ENCODE data around the gene CD96.

The CD96 gene

GRCh38 chr3:111534701-111535100 is 7.3 kb upstream of the CD96 start:
- H3K36me3 Mint-ChIP-seq (ENCODE audit: low read depth): no peaks in the 10 kb centered on the region
- H3K4me3 Mint-ChIP-seq: no peak overlapping the region
- peaks cover 4% of the 10 kb centered on the region for H3K27me3 Mint-ChIP-seq (ENCODE audit: low read depth)
- peaks cover 27% of the 10 kb centered on the region for H3K4me1 Mint-ChIP-seq
- H3K27ac Mint-ChIP-seq: peak overlapping the region in 1 of 3 experiments; percentile 49
- no peak for TF ChIP-seq CTCF (IDR thresholded peaks at IDR 0.05; ENCODE audit: unreplicated experiment in 3 of 3)
- H3K9me3 Mint-ChIP-seq: peaks cover 8% of the 10 kb centered on the region

DNA sequence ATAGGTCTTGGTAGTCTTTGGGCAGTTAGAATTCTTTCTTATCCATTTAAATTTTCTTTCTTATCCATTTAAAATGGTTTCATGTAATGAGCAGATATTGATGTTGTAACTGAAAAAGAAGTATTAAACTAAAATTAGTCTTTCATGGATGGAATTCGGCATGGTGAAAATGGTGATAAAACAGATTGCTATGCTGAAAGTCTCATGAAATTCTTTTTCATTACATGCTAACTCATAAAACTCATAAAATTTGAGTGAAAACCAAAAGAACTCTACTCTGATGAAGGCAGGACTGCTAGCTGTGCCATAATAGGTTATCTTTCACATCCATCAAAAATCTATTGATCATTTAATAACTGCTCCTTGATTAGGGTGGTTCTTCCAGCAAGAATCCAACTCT is 3.9 kb upstream of the CD96 start:
- Mint-ChIP-seq H3K4me3 (no peak overlapping the region), H3K4me1 (peaks cover 58% of the 10 kb centered on the region), H3K27me3 (ENCODE audit: low read depth) (no peaks in the 10 kb centered on the region), H3K36me3 (ENCODE audit: low read depth) (no peaks in the 10 kb centered on the region), H3K27ac (peak overlapping the region in 2 of 3 experiments; percentile 38 to 43), H3K9me3 (no peaks in the 10 kb centered on the region)
- no peak for TF ChIP-seq CTCF (IDR thresholded peaks at IDR 0.05; ENCODE audit: unreplicated experiment in 3 of 3)

GRCh38 chr3:111538681-111539083 is 3.3 kb upstream of the CD96 start:
- Mint-ChIP-seq H3K9me3 (no peaks in the 10 kb centered on the region), H3K27me3 (ENCODE audit: low read depth) (no peaks in the 10 kb centered on the region), H3K4me3 (no peak overlapping the region), H3K36me3 (ENCODE audit: low read depth) (no peaks in the 10 kb centered on the region), H3K4me1 (peaks cover 62% of the 10 kb centered on the region), H3K27ac (peak overlapping the region; percentile 9 to 43 (median 38))
- TF ChIP-seq CTCF (IDR thresholded peaks at IDR 0.05; ENCODE audit: unreplicated experiment in 3 of 3): no peak

DNA sequence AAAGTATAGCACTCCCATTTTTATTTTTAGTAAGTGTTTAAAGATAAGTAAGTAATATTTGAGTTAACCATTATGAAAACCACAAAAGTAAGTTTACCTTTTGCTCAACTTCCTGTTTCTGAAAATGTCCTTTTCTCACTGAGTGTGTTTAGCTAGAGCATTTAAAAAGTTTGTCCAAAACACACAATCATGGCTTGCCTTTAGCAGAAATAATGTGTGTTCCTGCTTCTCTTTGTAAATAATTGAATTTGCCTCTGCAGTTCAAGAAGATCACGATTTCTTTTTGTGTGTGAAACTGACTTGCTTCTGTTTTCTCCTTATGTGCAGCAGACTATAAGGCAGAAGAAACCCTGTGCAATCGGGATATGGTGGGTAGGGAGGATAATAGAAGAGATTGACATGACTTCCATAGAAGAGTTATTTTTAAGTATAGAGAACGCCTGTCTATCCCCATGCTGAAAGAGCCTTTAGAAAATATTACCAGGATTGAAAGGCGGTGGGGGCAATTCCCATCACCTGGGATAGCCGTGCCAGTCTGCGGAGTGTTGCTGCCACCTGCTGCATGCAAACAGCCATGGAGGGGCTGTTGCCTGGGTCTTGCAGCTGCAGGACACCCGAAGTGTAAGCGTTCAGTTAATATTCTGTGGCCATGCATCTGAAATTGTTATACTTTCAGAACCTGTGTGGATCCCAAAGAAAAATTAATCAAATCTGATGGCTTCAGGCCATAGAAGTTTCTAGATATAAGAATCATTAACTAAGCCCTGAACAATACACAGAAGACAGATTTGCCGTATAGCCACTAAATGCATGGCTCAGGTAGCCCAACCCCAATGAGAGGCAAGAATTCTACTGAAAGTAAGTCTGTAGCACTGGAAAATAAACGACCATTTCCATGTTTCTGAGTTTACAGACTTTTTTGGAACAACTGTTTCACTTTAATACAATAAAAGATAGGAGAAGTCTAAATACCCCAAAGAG is 2.4 kb upstream of the CD96 start:
- H3K9me3 Mint-ChIP-seq: no peaks in the 10 kb centered on the region
- H3K4me1 Mint-ChIP-seq: peaks cover 57% of the 10 kb centered on the region
- peak; percentile 84 to 90 (median 86) for TF ChIP-seq CTCF (IDR thresholded peaks at IDR 0.05; ENCODE audit: unreplicated experiment in 3 of 3)
- H3K4me3 Mint-ChIP-seq: peak overlapping the region in 2 of 3 experiments; percentile 15 to 63
- H3K27me3 Mint-ChIP-seq (ENCODE audit: low read depth): no peaks in the 10 kb centered on the region
- peak overlapping the region; percentile 34 to 75 (median 38) for H3K27ac Mint-ChIP-seq
- H3K36me3 Mint-ChIP-seq (ENCODE audit: low read depth): no peaks in the 10 kb centered on the region

DNA sequence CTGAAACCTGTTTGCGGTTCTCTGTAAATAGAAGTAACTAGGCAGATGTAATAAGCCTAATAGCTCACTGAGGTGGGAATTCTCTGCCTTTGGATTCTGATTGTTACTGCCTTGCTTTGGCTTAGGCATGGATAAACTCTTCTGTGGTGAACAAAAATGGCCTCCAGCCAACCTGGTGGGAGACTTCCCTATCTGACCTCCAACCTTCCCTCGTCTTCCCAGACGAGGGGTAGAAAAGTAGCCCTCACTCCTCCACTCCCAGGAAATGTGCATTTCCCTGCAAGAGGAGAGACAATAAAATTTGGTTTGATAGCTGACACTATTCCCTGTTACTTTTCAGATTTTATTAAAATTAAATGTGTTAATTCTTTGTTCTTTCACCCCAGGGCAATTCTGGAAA is 606 bp upstream of the CD96 start:
- Mint-ChIP-seq H3K4me1 (peaks cover 52% of the 10 kb centered on the region), H3K36me3 (ENCODE audit: low read depth) (no peaks in the 10 kb centered on the region), H3K27ac (peak overlapping the region in 1 of 3 experiments; percentile 31), H3K27me3 (ENCODE audit: low read depth) (no peaks in the 10 kb centered on the region), H3K9me3 (no peaks in the 10 kb centered on the region), H3K4me3 (no peak overlapping the region)
- no peak for TF ChIP-seq CTCF (IDR thresholded peaks at IDR 0.05; ENCODE audit: unreplicated experiment in 3 of 3)

Measured in nephron (organoid).